Skin epidermis (tissue), 12 donors: Measurements from ENCODE around the gene RABEP2.
"Not testable (repeated sequence)": the region's sequence is repeated elsewhere in the genome, so short reads cannot be mapped to it uniquely, and the experiment has no call there.

Experiments
- H3K27ac ChIP-seq, 21 experiments: fragments of 200-600 bp; sonication (generic) in 11 of 21; one replicate each; pipeline ENCODE4 v1.5.0; 2020; ENCODE audit warnings: mild to moderate bottlenecking in 3 of 21, inconsistent platforms in 2 of 21, moderate library complexity in 2 of 21
- H3K4me3 ChIP-seq, 7 experiments: fragments of 200-600 bp; sonication (generic) in 2 of 7; one replicate each; pipeline ENCODE4 v1.5.0; 2020; ENCODE audit warnings: inconsistent platforms in 2 of 7, mild to moderate bottlenecking in 2 of 7, moderate library complexity in 1 of 7

RABEP2 gene

DNA sequence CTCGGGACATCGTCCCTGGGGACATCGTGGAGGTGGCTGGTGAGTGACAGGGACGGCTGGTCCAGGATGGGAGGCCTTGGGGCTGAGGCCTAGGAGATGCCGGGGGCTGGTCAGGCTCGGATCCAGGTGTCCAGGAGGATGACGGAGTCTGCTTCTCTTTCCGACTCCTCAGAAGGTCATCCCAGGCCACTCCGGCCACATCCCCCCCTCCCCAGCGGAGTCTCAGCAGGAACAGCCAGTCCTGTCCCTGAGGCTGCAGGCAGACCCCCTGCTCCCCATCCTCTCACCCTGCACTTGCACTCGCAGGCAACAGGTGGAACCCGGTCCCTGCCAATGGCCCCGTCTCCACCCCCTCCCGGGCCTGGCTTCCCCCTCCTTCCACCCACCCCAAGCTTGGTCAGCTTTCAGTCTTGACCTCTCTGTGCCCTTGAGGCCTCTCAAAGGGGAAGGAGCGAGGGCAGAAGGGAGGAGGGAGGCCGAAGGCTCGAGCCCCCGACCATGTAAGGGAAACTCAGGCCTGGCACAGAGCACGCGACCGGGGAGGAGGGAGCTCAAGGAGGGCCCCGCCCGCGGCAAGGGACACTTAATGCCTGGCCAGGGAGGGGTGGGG, 42.4 kb downstream of the RABEP2 start:
- Histone ChIP-seq H3K4me3 (no peak overlapping the region), H3K27ac (no peak overlapping the region)

DNA sequence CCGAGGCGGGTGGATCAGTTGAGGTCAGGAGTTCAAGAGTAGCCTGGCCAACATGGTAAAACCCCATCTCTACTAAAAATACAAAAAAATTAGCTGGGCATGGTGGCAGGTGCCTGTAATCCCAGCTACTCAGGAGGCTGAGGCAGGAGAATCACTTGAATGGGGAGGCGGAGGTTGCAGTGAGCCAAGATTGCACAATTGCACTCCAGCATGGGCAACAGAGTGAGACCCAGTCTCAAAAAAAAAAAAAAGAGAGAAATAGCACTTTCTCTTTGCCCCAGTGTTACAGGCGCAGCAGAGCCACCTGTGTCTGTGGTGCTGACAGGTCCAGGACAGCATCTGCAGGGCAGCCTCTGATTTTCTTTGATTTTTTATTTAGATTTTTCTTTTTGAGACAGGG, 43.5 kb downstream of the RABEP2 start:
- H3K4me3 ChIP-seq: not testable (repeated sequence)

GRCh38 chr16:28880955-28881354, 44.1 kb downstream of the RABEP2 start:
- Histone ChIP-seq H3K27ac (no peak overlapping the region), H3K4me3 (no peak overlapping the region)

More for the DNA sequence above, 43.5 kb downstream of the RABEP2 start:
- not testable (repeated sequence) for H3K27ac ChIP-seq

DNA sequence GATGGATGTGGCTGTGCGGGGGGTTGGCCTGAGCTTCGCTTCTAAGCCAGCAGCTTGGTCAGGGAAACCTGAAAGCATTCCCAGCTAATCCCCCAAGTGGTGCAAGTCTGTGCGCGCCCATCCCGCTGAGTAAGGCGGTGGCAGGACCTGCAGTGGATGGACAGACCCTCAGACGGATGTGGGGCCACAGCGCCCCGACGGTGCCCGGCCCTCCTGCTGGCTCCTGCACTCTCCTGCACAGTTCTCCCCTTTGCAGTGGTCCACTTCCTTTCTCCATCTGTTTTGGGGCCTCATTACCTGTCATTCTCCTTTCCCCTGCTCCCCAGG, 44.5 kb downstream of the RABEP2 start:
- Histone ChIP-seq H3K27ac (no peak overlapping the region), H3K4me3 (peak overlapping the region in 2 of 7 experiments; percentile 63 to 65)

DNA sequence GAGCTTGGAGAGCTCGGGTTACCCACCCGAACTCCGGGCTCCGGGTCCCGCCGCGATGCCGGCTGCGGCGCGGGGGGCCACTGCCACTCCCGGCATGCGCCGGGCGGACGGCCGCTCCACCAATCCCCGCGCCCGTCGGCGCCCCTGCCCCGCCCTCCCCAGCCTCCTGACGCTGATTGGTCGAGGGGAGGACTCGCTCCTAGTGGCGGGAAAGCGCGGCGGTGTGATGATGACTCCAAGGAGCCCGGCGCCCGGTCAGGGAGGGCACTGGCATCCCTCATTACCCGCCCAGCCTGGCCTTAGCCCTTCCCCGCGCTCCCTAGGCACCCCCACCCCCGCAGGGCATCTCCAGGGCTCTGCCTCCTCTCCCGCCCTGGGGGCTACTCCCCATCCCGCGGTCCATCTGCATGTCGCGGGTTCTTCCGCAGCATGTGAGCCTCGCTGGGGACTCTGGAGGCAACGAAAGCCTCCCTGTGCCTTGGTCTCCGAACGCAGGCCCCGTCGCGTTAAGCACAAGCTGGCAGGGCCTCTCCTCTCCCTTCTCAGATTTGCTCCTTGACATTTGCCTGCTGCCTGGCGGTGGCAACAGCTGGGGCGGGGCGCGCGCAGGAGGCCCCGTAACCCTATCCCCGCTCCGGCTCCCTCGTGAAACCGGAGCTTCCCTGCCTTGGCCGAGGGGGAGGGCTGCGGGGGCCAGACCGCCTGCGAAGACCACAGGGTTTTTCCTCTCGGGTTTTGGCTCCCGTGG, 45.0 kb downstream of the RABEP2 start:
- peak overlapping the region in 5 of 21 experiments; percentile 32 to 62 (median 39) for H3K27ac ChIP-seq
- peak overlapping the region; percentile 38 to 67 (median 56) for H3K4me3 ChIP-seq

- peak overlapping the region; percentile 38 to 67 (median 56) for H3K4me3 ChIP-seq
- H3K27ac ChIP-seq: peak overlapping the region in 6 of 21 experiments; percentile 12 to 62 (median 36)
Observed at GRCh38 chr16:28879261-28879840, 45.7 kb downstream of the RABEP2 start.

DNA sequence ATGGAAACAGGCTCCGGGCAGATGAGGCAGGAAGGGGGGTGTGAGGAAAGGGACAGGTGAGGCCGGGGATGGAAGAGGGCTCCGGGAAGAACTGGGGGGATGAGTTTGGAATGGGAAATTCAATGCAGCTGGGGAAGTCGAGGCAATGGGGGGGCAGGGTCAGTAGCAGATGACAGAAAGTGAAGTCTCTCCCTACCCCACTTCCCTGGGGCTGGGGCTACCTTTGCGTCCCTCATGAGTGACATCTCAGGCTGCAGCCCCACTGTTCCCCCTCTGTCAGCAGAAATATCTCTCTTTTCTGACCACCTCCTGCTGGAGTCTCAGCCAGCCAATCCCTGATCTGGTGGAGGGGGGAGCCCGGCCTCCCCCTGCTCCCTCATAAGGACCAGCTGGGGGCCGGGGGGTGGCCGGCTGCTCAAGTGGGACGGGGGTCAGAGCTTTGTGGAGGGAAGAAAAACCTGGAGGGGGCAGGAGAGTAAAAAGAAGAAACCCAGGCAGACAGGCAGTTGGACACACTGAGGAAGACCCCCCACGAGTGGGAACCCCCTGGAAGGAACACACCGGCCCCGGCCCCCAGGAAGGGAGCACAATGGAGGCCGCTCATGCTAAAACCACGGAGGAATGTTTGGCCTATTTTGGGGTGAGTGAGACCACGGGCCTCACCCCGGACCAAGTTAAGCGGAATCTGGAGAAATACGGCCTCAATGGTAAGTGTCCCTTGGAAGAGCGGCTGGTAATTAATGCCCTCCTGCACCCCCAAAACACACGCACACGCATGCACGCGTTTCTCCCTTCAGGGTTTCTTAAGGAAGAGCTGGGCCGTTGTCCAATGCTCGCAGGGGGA, 46.7 kb downstream of the RABEP2 start, which contains the start of gene ATP2A1:
ATP2A1 (plus strand) TSS at position 406 of the 844 bp plus-strand sequence; CDS start at position 590, 184 bp downstream.
- peak within 1 kb of the TSS in 5 of 21 experiments; percentile 12 to 62 (median 39) for H3K27ac ChIP-seq
- peak within 1 kb of the TSS; percentile 38 to 67 (median 56) for H3K4me3 ChIP-seq

DNA sequence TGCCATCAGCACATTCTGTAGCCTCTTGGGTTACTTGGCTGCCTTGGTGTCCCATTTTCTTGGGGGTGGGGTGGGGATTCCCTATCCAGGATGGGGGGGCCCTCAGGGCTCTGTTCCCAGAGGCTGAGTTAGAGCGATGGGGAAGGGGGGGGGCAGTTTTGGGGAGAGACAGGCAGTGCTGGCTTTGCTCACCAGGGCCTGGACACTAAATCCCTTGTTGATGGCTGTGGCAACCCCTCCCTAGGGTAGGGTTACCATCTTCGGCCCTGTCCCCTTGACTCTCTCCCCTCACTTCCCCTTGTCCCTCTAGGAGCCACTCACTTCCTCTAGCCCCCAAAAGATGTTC, 47.4 kb downstream of the RABEP2 start:
- no peak overlapping the region for H3K27ac ChIP-seq
- H3K4me3 ChIP-seq: no peak overlapping the region

- Histone ChIP-seq H3K4me3 (no peak overlapping the region), H3K27ac (no peak overlapping the region)
Observed at GRCh38 chr16:28876973-28877654, 47.9 kb downstream of the RABEP2 start.

GRCh38 chr16:28876019-28876659, 48.9 kb downstream of the RABEP2 start:
- no peak overlapping the region for H3K4me3 ChIP-seq
- no peak overlapping the region for H3K27ac ChIP-seq

DNA sequence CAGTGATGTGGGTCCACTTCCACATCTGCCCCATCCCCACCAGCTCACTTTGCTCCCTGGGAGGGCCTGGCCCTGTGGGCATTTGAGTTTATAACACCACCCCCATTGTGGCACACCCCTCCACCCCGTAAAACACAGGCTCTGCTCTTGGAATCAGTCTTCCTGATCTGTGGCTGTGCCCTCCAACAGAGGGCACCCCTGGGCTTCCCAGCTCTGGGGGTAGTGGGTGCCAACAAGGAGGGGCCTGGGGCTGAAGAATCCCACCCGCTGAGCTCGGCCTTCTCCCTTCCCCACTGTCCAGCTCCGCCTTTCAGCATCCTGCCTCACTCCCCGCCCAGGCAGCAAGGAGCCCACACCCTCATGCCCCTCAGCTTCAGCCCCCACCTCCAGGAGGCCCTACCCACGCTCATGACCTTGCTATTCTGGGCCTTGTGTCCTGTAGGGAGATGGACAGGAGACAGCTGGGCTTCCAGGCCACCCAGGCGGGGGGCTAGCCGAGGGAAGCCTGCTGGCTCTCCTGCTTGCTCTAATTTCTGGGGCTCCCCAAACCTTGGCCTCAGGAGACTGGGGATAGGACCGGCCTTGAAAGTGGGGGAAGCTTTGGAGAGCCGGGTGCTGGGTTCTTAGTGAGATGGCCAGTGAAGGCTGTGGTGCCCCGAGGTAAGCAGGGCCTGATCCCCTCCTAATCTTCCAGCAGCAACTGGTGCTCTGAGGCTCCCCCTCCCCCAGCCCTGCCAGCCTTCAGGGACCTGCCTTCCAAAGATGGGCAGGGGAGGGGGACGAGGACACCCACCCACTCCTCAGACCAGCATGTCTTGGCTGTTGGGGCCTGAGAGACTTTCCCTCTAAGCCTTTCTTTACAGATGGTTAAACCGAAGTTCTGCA, 49.7 kb downstream of the RABEP2 start:
- Histone ChIP-seq H3K4me3 (no peak overlapping the region), H3K27ac (no peak overlapping the region)

- Histone ChIP-seq H3K27ac (no peak overlapping the region), H3K4me3 (no peak overlapping the region)
Observed at GRCh38 chr16:28874406-28874805, 50.6 kb downstream of the RABEP2 start.

- Histone ChIP-seq H3K27ac (no peak overlapping the region), H3K4me3 (no peak overlapping the region)
Observed at GRCh38 chr16:28873543-28874201, 51.4 kb downstream of the RABEP2 start.

DNA sequence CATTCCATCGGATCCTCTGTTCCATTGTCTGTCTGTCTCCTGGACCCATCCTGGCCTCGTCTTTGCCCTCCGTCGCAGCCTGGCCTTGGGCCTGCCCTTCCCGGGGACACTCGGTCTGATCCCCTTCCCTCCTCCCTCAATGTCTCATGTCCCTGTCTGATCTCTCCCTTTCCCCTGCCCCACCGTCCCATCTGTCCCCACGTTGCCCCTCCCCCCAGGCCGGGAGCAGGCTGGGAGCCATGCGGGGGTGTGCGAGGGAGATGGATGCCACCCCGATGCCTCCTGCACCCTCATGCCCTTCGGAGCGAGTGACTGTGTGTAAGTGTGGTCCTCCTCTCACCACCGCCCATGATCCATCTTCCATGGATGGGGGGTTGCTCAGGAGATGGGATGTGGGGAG, 52.1 kb downstream of the RABEP2 start:
- Histone ChIP-seq H3K27ac (no peak overlapping the region), H3K4me3 (no peak overlapping the region)

- no peak overlapping the region for H3K27ac ChIP-seq
- no peak overlapping the region for H3K4me3 ChIP-seq
Observed at GRCh38 chr16:28869201-28869600, 55.8 kb downstream of the RABEP2 start.

DNA sequence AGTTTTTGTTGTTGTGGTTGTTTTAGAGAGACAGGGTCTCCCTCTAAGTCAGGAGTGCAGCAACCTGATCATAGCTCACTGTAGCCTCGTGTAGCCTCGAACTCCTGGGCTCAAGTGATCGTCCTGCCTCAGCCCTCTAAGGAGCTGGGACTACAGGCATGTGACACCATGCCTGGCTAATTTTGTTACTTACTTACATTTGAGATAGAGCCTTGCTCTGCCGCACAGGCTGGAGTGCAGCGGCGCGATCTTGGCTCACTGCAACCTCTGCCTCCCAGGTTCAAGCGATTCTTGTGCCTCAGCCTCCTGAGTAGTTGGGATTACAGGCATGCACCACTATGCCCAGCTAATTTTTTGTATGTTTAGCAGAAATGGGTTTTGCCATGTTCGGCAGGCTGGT, 57.4 kb downstream of the RABEP2 start:
- not testable (repeated sequence) for H3K4me3 ChIP-seq, H3K27ac ChIP-seq

GRCh38 chr16:28867241-28867640, 57.8 kb downstream of the RABEP2 start:
- H3K4me3 ChIP-seq: no peak overlapping the region
- no peak overlapping the region for H3K27ac ChIP-seq

- Histone ChIP-seq H3K27ac (no peak overlapping the region), H3K4me3 (no peak overlapping the region)
Observed at GRCh38 chr16:28866454-28866804, 58.6 kb downstream of the RABEP2 start.
